NCI-H510A treated with DMSO at 0.1 percent for 48 hours (cell line): Measurements from ENCODE around the gene KREMEN2.
"Not testable (repeated sequence)": the region's sequence is repeated elsewhere in the genome, so short reads cannot be mapped to it uniquely, and the experiment has no call there.

Source experiments
- DNase-seq: peaks from one replicate; lab custom pipeline; 2025; lab: John Stamatoyannopoulos, UW

The KREMEN2 gene

GRCh38 chr16:2939968-2940367 is 24.1 kb upstream of the KREMEN2 start:
- no peak for DNase-seq

GRCh38 chr16:2942045-2942444 is 22.0 kb upstream of the KREMEN2 start:
- DNase-seq, result no peak

GRCh38 chr16:2943716-2944115 is 20.4 kb upstream of the KREMEN2 start:
- DNase-seq, result not testable (repeated sequence)

GRCh38 chr16:2946649-2947048 is 17.4 kb upstream of the KREMEN2 start:
- DNase-seq, result no peak

- no peak for DNase-seq
Observed at GRCh38 chr16:2948807-2949704, 15.0 kb upstream of the KREMEN2 start.

GRCh38 chr16:2949705-2950352 is 14.2 kb upstream of the KREMEN2 start:
- DNase-seq, result no peak

GRCh38 chr16:2950353-2950724 is 13.7 kb upstream of the KREMEN2 start:
- no peak for DNase-seq

- no peak for DNase-seq
Observed at GRCh38 chr16:2950773-2951172, 13.3 kb upstream of the KREMEN2 start.

- no peak for DNase-seq
Observed at GRCh38 chr16:2952679-2953078, 11.4 kb upstream of the KREMEN2 start.

- no peak for DNase-seq
Observed at GRCh38 chr16:2953706-2954627, 10.1 kb upstream of the KREMEN2 start.

GRCh38 chr16:2954656-2955381 is 9.3 kb upstream of the KREMEN2 start:
- DNase-seq, result no peak

GRCh38 chr16:2955438-2955778 is 8.7 kb upstream of the KREMEN2 start:
- no peak for DNase-seq

- no peak for DNase-seq
Observed at GRCh38 chr16:2955779-2956578, 8.1 kb upstream of the KREMEN2 start.

- no peak for DNase-seq
Observed at GRCh38 chr16:2956579-2956956, 7.5 kb upstream of the KREMEN2 start.

- no peak for DNase-seq
Observed at GRCh38 chr16:2959206-2959605, 4.9 kb upstream of the KREMEN2 start.

GRCh38 chr16:2960183-2961010 is 3.7 kb upstream of the KREMEN2 start:
- DNase-seq, result no peak

- DNase-seq, result no peak
Observed at GRCh38 chr16:2962334-2963073, 1.6 kb upstream of the KREMEN2 start.

- DNase-seq, result no peak
Observed at GRCh38 chr16:2963074-2963722, 877 bp upstream of the KREMEN2 start.
